SU-DHL-6 (cell line): Measurements from ENCODE around the gene KIF17.

ENCODE experiments used
- CTCF ChIP-seq: fragments of 200-600 bp; sonication (generic); IDR thresholded peaks from one replicate; pipeline ENCODE4 v1.5.1; 2017; ENCODE audit warnings: antibody characterized with exemption, mild to moderate bottlenecking, low read length, moderate library complexity; ENCODE audit not compliant: insufficient read depth, poor library complexity, severe bottlenecking
- EZH2phosphoT487 ChIP-seq: fragments of 200-600 bp; sonication (generic), shearing (Covaris generic); conservative IDR thresholded peaks from 2 replicates; pipeline ENCODE4 v1.6.1; 2018; ENCODE audit warnings: mild to moderate bottlenecking, antibody characterized with exemption, low read length, moderate library complexity, mixed read lengths

- no peak for TF ChIP-seq CTCF
- no peak for TF ChIP-seq EZH2phosphoT487
Measured at GRCh38 chr1:20626524-20626923, 91.3 kb downstream of the KIF17 start.
